TTC549 (cell line): ENCODE measurements around the gene ATP13A4.

Experiments
- FAIRE-seq: peaks from 2 replicates; lab custom pipeline; 2012; peaks lifted over from hg19 to GRCh38; lab: Jason Lieb, UNC

Gene ATP13A4, protein sequence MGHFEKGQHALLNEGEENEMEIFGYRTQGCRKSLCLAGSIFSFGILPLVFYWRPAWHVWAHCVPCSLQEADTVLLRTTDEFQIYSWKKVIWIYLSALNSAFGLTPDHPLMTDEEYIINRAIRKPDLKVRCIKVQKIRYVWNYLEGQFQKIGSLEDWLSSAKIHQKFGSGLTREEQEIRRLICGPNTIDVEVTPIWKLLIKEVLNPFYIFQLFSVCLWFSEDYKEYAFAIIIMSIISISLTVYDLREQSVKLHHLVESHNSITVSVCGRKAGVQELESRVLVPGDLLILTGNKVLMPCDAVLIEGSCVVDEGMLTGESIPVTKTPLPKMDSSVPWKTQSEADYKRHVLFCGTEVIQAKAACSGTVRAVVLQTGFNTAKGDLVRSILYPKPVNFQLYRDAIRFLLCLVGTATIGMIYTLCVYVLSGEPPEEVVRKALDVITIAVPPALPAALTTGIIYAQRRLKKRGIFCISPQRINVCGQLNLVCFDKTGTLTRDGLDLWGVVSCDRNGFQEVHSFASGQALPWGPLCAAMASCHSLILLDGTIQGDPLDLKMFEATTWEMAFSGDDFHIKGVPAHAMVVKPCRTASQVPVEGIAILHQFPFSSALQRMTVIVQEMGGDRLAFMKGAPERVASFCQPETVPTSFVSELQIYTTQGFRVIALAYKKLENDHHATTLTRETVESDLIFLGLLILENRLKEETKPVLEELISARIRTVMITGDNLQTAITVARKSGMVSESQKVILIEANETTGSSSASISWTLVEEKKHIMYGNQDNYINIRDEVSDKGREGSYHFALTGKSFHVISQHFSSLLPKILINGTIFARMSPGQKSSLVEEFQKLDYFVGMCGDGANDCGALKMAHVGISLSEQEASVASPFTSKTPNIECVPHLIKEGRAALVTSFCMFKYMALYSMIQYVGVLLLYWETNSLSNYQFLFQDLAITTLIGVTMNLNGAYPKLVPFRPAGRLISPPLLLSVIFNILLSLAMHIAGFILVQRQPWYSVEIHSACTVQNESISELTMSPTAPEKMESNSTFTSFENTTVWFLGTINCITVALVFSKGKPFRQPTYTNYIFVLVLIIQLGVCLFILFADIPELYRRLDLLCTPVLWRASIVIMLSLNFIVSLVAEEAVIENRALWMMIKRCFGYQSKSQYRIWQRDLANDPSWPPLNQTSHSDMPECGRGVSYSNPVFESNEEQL

GRCh38 chr3:193554811-193555210 lies at the start of gene ATP13A4:
ATP13A4 (minus strand) TSS chr3:193554895; CDS start chr3:193554799, 96 bp downstream.
- FAIRE-seq: no peak

GRCh38 chr3:193599393-193599792 lies 44.7 kb upstream of the ATP13A4 start:
- FAIRE-seq: no peak

DNA sequence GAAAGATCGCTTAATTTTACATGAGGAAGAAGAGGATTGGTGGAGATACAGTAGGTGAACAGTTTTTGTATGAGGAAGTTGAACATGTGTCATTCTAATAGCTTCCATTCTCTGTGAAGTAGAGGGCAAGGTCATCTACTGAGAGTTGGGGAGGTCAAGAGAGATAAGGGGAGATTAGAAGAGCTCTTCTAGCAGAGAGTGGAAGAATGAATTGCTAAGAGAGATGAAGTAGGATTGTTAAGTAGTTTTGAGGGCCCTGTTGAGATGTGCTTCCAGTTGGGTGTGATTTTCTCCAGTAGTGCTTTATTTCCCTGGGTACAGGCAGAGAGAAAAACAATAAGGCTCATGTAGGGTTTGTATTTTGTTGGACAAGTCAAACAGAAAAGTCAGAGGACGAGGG lies 43.5 kb upstream of the ATP13A4 start:
- FAIRE-seq: no peak

GRCh38 chr3:193595939-193596487 lies 41.3 kb upstream of the ATP13A4 start:
- FAIRE-seq: no peak

DNA sequence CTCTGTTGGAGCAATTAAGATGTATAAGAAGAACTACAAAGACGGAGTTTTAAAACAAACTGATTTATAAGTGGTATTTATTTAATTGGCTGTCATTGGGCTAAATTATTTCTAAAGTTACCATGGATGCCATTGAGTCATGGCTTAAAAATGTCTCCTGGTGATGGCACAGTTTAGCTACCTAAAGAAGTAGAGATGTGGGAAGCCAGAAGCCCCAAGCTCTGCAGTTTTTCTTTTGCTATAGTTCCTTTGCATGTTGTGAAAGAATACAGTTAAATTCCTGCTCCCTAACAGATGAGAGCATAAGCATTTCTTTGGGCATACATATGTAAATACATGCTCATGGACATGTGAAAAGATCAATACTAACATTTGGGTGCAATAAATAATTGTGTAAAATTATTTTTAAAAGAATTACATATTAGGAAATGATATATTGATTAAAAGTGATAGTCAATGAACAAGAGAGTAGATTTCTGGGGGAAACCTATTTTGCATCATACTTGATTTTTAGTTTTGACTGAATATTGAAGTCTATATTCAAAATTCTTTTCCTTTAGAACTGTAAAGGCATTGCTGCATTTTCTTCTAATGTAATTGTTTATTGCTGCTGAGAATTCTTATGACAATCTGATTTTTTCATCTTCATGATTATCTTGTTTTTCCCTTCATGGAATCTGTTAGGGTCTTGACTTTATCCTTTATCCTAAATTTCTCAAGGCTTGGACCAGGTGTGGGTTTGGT lies 40.4 kb upstream of the ATP13A4 start:
- FAIRE-seq: no peak

DNA sequence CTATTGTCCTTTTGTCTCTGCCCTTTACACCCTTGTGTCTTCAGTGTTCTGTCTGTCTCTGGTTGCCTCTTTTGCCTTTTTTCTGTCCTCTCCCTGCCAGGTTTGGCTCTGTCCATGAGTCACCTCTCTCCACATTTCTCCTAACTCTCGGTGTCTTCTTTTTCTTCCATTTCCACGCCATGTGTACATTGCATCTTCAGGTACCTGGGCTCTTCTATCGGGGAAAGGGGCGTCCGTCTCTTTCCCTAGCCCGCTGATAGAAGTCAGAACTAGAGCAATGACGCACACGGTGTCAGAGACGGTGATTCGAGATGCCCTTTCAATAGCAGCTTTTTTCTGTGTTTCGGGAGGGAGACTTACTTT lies 39.0 kb upstream of the ATP13A4 start:
- FAIRE-seq: no peak

DNA sequence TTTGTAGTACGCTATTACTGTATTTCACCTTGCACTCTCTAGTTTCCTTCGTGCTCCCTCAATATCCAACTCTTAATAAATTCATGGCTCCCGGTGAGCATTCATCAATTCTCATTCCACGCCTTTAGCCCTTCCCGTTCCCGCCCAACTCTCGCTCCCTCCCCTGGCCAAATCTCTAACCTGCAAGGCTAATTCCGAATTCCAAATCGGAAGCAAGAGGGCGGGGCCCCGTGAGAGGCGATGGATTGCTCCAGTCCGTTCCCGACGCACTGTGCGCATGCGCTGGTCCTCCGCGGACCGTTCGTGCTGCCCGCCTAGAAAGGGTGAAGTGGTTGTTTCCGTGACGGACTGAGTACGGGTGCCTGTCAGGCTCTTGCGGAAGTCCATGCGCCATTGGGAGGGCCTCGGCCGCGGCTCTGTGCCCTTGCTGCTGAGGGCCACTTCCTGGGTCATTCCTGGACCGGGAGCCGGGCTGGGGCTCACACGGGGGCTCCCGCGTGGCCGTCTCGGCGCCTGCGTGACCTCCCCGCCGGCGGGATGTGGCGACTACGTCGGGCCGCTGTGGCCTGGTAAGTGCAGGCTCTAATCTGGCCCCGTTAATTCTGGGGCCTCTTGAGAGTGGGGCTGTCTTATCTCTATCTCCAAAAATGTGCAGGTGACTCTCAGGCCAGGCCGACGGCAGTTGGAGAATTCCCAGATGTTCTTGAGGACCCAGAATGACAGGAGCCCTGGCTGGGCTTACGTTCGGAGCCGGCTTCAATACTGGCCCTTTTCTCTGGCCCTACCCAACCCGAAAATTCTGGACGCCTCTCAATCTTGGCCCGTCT lies 38.4 kb upstream of the ATP13A4 start, which contains the start of gene OPA1:
OPA1 (plus strand) TSS at position 368 of the 827 bp plus-strand sequence; CDS start at position 538, 170 bp downstream.
- peak; percentile 48 for FAIRE-seq

DNA sequence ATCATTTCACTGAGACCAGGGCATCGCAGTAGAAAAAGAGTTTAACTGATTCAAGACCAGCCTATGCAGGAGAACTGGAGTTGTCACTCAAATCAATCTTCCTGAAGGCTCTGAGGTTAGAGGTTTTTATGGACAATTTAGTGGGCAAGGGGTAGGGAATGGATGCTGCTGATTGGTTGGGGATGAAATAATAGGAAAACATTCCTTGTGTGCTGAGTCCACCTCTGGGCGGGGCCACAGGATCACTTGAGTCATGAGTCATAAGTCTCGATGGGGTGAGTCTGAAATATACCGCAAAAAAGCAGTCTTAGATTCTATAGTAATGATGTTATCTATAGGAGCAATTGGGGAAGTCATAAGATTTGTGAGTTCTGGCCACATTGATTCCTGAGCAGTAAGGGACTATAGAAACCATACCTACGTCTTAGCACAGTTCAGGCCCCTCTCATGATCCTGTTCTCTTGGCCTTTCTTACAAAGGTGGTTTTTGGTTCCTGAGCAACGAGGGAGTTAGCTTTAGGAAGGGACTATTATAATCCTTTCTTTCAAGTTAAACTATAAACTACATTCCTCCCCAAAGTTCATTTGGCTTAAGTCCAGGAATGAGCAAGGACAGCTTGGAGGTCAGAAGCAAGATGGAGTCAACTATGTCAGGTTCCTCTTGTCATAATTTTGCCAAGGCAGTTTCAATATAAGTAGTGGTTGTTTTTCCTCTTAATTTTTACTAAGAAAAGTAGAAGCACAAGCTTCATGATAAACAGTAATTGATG lies 35.6 kb upstream of the ATP13A4 start:
- FAIRE-seq: no peak

GRCh38 chr3:193589616-193590015 lies 34.9 kb upstream of the ATP13A4 start:
- no peak for FAIRE-seq

- no peak for FAIRE-seq
Measured at GRCh38 chr3:193589129-193589528, 34.4 kb upstream of the ATP13A4 start.

- no peak for FAIRE-seq
Measured at GRCh38 chr3:193586526-193586925, 31.8 kb upstream of the ATP13A4 start.

GRCh38 chr3:193585530-193585929 lies 30.8 kb upstream of the ATP13A4 start:
- FAIRE-seq: no peak

DNA sequence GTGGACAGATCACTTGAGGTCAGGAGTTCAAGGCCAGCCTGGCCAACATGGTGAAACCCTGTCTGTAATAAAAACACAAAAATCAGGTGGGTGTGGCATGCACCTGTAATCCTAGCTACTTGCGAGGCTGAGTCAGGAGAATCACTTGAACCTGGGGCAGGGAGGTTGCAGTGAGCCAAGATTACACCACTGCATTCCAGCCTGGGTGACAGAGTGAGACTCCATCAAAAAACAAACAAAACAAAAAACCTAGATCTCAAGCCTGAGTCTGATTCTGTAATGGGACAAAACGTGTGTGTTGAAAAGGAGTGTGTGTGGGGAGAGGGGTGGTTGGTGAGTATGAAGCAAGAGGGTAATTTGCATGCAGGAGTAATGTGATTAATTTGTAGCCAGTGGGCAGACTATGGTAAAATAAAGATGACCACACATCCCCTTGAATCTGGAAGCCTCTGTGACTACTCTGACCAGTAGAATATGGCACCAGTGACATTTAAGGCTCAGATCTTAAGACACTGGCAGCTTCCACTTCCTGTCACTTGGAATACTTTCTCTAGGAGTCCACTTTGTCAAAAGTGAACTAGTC lies 19.9 kb upstream of the ATP13A4 start:
- no peak for FAIRE-seq

DNA sequence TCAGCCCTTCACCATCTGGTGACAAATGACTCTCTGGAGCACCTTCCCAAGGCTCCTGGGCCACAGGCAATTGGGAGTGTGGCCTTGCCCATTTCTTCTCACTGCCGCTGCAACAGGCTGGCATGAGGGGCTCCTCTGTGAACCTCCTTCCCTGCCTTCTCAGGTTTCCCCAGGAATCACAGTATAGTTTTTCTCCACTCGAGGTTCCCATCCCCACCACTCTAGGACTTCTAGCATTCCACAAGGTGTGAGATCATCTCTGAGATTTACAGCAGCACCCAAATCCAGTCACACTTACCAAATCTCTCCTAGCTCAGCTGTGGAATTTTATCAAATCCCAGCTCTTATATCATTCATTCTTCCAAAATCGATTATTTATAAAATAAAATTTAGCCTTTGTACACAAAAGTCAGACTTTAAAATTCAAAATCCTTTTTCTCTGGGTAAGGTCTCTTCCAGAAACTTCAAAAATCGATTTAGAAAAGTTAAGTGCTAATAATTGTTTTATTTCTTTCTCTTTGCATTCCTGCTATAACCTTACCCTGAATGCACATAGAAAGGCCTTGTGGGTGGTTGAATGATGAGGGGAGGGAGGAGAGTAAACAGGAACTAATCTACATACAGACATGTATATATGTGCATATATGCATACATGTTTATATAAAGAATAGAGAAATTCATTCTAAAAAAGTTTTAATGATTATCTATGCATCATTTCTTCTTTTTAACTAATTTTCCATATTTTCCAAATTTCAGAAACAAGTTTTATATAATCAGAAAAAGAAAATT lies 18.9 kb upstream of the ATP13A4 start:
- no peak for FAIRE-seq

GRCh38 chr3:193572426-193572908 lies 17.8 kb upstream of the ATP13A4 start:
- peak; percentile 87 for FAIRE-seq

- FAIRE-seq: no peak
Measured at GRCh38 chr3:193569119-193569518, 14.4 kb upstream of the ATP13A4 start.

GRCh38 chr3:193564012-193564411 lies 9.3 kb upstream of the ATP13A4 start:
- FAIRE-seq: no peak

DNA sequence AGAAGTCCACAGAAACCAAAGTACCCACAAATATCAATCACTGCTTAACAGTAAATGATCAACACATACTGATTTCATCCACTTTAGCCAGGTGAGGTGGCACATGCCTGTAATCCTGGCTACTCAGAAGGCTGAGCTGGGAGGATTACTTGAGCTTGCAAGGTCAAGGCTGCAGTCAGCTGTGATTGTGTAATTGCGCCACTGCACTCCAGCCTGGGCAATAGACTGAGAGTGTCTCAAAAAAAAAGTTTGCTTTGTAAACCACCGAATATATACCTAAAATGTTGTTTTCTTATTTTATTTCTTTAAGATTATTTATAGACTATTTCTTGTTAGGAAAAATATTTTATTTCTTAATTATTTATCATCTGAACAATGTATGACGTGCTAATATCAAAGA lies 8.7 kb upstream of the ATP13A4 start:
- no peak for FAIRE-seq
